DMS53 (cell line): ENCODE measurements around the gene CRAT.

Experiments
- DNase-seq: peaks from one replicate; lab custom pipeline; 2025; lab: John Stamatoyannopoulos, UW

The CRAT gene

GRCh38 chr9:129109952-129110739 is 447 bp downstream of the CRAT start:
- DNase-seq, result peak; percentile 84

GRCh38 chr9:129109537-129109903 is 1.1 kb downstream of the CRAT start:
- peak; percentile 47 for DNase-seq

- no peak for DNase-seq
Observed at GRCh38 chr9:129108805-129109536, 1.6 kb downstream of the CRAT start.

GRCh38 chr9:129108083-129108804 is 2.3 kb downstream of the CRAT start:
- DNase-seq, result no peak

GRCh38 chr9:129107651-129108050 is 2.9 kb downstream of the CRAT start:
- no peak for DNase-seq

GRCh38 chr9:129105857-129106694 is 4.5 kb downstream of the CRAT start:
- DNase-seq, result no peak

GRCh38 chr9:129104051-129104450 is 6.5 kb downstream of the CRAT start:
- no peak for DNase-seq

GRCh38 chr9:129103595-129103965 is 7.0 kb downstream of the CRAT start:
- no peak for DNase-seq

GRCh38 chr9:129102791-129103594 is 7.6 kb downstream of the CRAT start:
- DNase-seq, result peak; percentile 79

GRCh38 chr9:129102095-129102525 is 8.5 kb downstream of the CRAT start:
- DNase-seq, result no peak

- DNase-seq, result no peak
Observed at GRCh38 chr9:129101279-129101678, 9.3 kb downstream of the CRAT start.

- no peak for DNase-seq
Observed at GRCh38 chr9:129100383-129101169, 10.0 kb downstream of the CRAT start.

- DNase-seq, result no peak
Observed at GRCh38 chr9:129098328-129098727, 12.3 kb downstream of the CRAT start.

- no peak for DNase-seq
Observed at GRCh38 chr9:129097671-129098306, 12.8 kb downstream of the CRAT start.

GRCh38 chr9:129095908-129096307 is 14.7 kb downstream of the CRAT start:
- DNase-seq, result no peak

GRCh38 chr9:129095170-129095667 is 15.4 kb downstream of the CRAT start:
- no peak for DNase-seq

- no peak for DNase-seq
Observed at GRCh38 chr9:129094387-129095169, 16.0 kb downstream of the CRAT start.

GRCh38 chr9:129093602-129094386 is 16.8 kb downstream of the CRAT start:
- no peak for DNase-seq
